Left ventricle myocardium inferior (tissue), 1 donor: Measurements from ENCODE around the gene OGFOD2. TPM values are rescaled to one million over a fixed set of nuclear protein-coding genes. Genes with fewer than 3 reads are reported as not detected.
"Not testable (repeated sequence)": the region's sequence is repeated elsewhere in the genome, so short reads cannot be mapped to it uniquely, and the experiment has no call there.

ENCODE experiments used
- DNase-seq: peaks from one replicate; pipeline ENCODE4 v3.0.0-alpha.2; 2020
- H3K27ac ChIP-seq: fragments of 200-600 bp; replicated peaks from 2 replicates; pipeline ENCODE4 v1.8.0; 2021
- H3K27me3 ChIP-seq: fragments of 200-600 bp; 2 replicates; pipeline ENCODE4 v1.8.0; 2021; ENCODE audit warnings: low read depth
- H3K36me3 ChIP-seq: fragments of 200-600 bp; 2 replicates; pipeline ENCODE4 v1.8.0; 2021
- H3K4me1 ChIP-seq: fragments of 200-600 bp; 2 replicates; pipeline ENCODE4 v1.8.0; 2021
- H3K4me3 ChIP-seq: fragments of 200-600 bp; 2 replicates; pipeline ENCODE4 v1.8.0; 2021; ENCODE audit warnings: mild to moderate bottlenecking, moderate library complexity
- H3K9me3 ChIP-seq: fragments of 200-600 bp; replicated peaks from 2 replicates; pipeline ENCODE4 v1.8.0; 2021
- CTCF ChIP-seq: fragments of 200-600 bp; IDR thresholded peaks from 2 replicates; pipeline ENCODE4 v1.8.0; 2021; ENCODE audit warnings: antibody characterized with exemption, mild to moderate bottlenecking, borderline replicate concordance
- intact Hi-C: fragments of 100-400 bp; cut with micrococcal nuclease; formaldehyde crosslinking; loops from one replicate; pipeline ENCODE4 v1.11.0; 2022
- total RNA-seq: library from RNA; stranded (reverse); fragmentation: NEBNext Ultra II Directional; extraction: Animal tissue kit (Norgen Biotek cat#: 25700); gene quantifications from one replicate; pipeline ENCODE4 v1.2.1, GENCODE V29; 2021
- donor health status: DM: no; HTN: yes; CAD: no; lungs with severe emphysema.

Gene OGFOD2
- total RNA-seq, 1 donor from 2014 or later, result 14.9 TPM

- H3K27me3 ChIP-seq, result no peaks in the 10 kb centered on the region
- no peak for TF ChIP-seq CTCF
- DNase-seq, result no peak
- intact Hi-C loops, result no loop called here
- H3K27ac ChIP-seq, result no peak overlapping the region
- no peaks in the 10 kb centered on the region for H3K9me3 ChIP-seq
- H3K4me1 ChIP-seq, result no peaks in the 10 kb centered on the region
- no peak overlapping the region for H3K4me3 ChIP-seq
- H3K36me3 ChIP-seq, result peaks cover 16% of the 10 kb centered on the region
These were observed 45.2 kb upstream of the OGFOD2 start for GRCh38 chr12:122929812-122930211.

GRCh38 chr12:122932207-122932606, 42.8 kb upstream of the OGFOD2 start:
- TF ChIP-seq CTCF, result no peak
- intact Hi-C loops, result no loop called here
- H3K9me3 ChIP-seq, result no peaks in the 10 kb centered on the region
- no peak overlapping the region for H3K27ac ChIP-seq
- no peak for DNase-seq
- H3K36me3 ChIP-seq, result peaks cover 16% of the 10 kb centered on the region
- no peaks in the 10 kb centered on the region for H3K4me1 ChIP-seq
- H3K27me3 ChIP-seq, result no peaks in the 10 kb centered on the region
- no peak overlapping the region for H3K4me3 ChIP-seq

- no peak for TF ChIP-seq CTCF
- DNase-seq, result no peak
- no peaks in the 10 kb centered on the region for H3K4me1 ChIP-seq
- intact Hi-C loops, result no loop called here
- H3K4me3 ChIP-seq, result no peak overlapping the region
- H3K9me3 ChIP-seq, result no peaks in the 10 kb centered on the region
- no peaks in the 10 kb centered on the region for H3K27me3 ChIP-seq
- no peak overlapping the region for H3K27ac ChIP-seq
- peaks cover 16% of the 10 kb centered on the region for H3K36me3 ChIP-seq
These were observed 40.3 kb upstream of the OGFOD2 start for GRCh38 chr12:122934722-122935121.

- Histone ChIP-seq H3K4me3 (no peak overlapping the region), H3K9me3 (no peaks in the 10 kb centered on the region), H3K36me3 (peaks cover 16% of the 10 kb centered on the region), H3K4me1 (no peaks in the 10 kb centered on the region), H3K27me3 (no peaks in the 10 kb centered on the region), H3K27ac (no peak overlapping the region)
- intact Hi-C loops, result no loop called here
- no peak for TF ChIP-seq CTCF
- DNase-seq, result no peak
These were observed 39.7 kb upstream of the OGFOD2 start for GRCh38 chr12:122935318-122935717.

GRCh38 chr12:122937622-122938091, 37.4 kb upstream of the OGFOD2 start:
- DNase-seq, result no peak
- intact Hi-C loops, result no loop called here
- H3K27ac ChIP-seq, result no peak overlapping the region
- H3K4me1 ChIP-seq, result peaks cover 2% of the 10 kb centered on the region
- no peaks in the 10 kb centered on the region for H3K27me3 ChIP-seq
- TF ChIP-seq CTCF, result no peak
- H3K9me3 ChIP-seq, result no peaks in the 10 kb centered on the region
- H3K4me3 ChIP-seq, result no peak overlapping the region
- H3K36me3 ChIP-seq, result peaks cover 6% of the 10 kb centered on the region

GRCh38 chr12:122939125-122939524, 35.9 kb upstream of the OGFOD2 start:
- no peaks in the 10 kb centered on the region for H3K9me3 ChIP-seq
- no peak overlapping the region for H3K4me3 ChIP-seq
- no peaks in the 10 kb centered on the region for H3K27me3 ChIP-seq
- no peak overlapping the region for H3K27ac ChIP-seq
- no peak for DNase-seq
- TF ChIP-seq CTCF, result no peak
- H3K4me1 ChIP-seq, result peaks cover 17% of the 10 kb centered on the region
- intact Hi-C loops, result no loop called here
- no peaks in the 10 kb centered on the region for H3K36me3 ChIP-seq

GRCh38 chr12:122941351-122941750, 33.7 kb upstream of the OGFOD2 start:
- H3K27ac ChIP-seq, H3K9me3 ChIP-seq, H3K4me3 ChIP-seq, intact Hi-C loops, DNase-seq, H3K27me3 ChIP-seq, H3K36me3 ChIP-seq: not testable (repeated sequence)
- peaks cover 38% of the 10 kb centered on the region for H3K4me1 ChIP-seq
